CD4-positive, CD25-positive, alpha-beta regulatory T cell (primary cell): ENCODE measurements around the gene PALLD. TPM values are rescaled to one million over a fixed set of nuclear protein-coding genes. Genes with fewer than 3 reads are reported as not detected.

ENCODE experiments used
- ATAC-seq, 2 donors: fragments of 150-1000 bp; cut with Tn5 transposase; one replicate each; pipeline ENCODE4 v1.10.0; 2021; ENCODE audit warnings: low read depth in 2 of 2, moderate number of reproducible peaks in 2 of 2, moderate library complexity in 1 of 2
- DNase-seq, 3 donors: peaks; one replicate each; pipeline versions ENCODE4 v3.0.0 to v3.0.0-alpha.2; 2012 to 2022; ENCODE audit warnings: mixed read lengths in 1 of 3
- H3K27ac ChIP-seq: one replicate; pipeline ENCODE4 v1.7.0; 2013; ENCODE audit warnings: mild to moderate bottlenecking, low read length; ENCODE audit not compliant: insufficient read depth, poor library complexity, severe bottlenecking
- H3K27me3 ChIP-seq: one replicate; pipeline ENCODE4 v1.7.0; 2013; ENCODE audit warnings: low read length; ENCODE audit not compliant: control insufficient read depth, insufficient read depth
- H3K36me3 ChIP-seq: one replicate; pipeline ENCODE4 v1.7.0; 2013; ENCODE audit warnings: mild to moderate bottlenecking, low read length, moderate library complexity; ENCODE audit not compliant: control insufficient read depth, insufficient read depth
- H3K4me1 ChIP-seq: 2 replicates; pipeline ENCODE4 v1.7.0; 2013; ENCODE audit warnings: mild to moderate bottlenecking, low read length; ENCODE audit not compliant: insufficient read depth, control insufficient read depth, poor library complexity, severe bottlenecking
- H3K4me3 ChIP-seq: one replicate; pipeline ENCODE4 v1.7.0; 2013; ENCODE audit warnings: low read depth, mild to moderate bottlenecking, low read length, moderate library complexity
- H3K9me3 ChIP-seq, 2 experiments: 1 replicate in 1 of 2; 2 replicates in 1 of 2; pipeline ENCODE4 v1.7.0; 2013; ENCODE audit warnings: low read length in 2 of 2, mild to moderate bottlenecking in 1 of 2, moderate library complexity in 1 of 2; ENCODE audit not compliant: control insufficient read depth in 2 of 2
- H3K27ac Mint-ChIP-seq, 3 donors: one replicate each; pipeline ENCODE4 v1.8.0; 2020 to 2022; ENCODE audit warnings: mild to moderate bottlenecking in 3 of 3, mixed read lengths in 3 of 3, moderate library complexity in 2 of 3
- H3K27me3 Mint-ChIP-seq: one replicate; pipeline ENCODE4 v1.8.0; 2022; ENCODE audit warnings: mild to moderate bottlenecking, mixed read lengths
- H3K36me3 Mint-ChIP-seq: one replicate; pipeline ENCODE4 v1.8.0; 2020; ENCODE audit warnings: mixed read lengths
- H3K4me1 Mint-ChIP-seq, 4 donors: one replicate each; pipeline ENCODE4 v1.8.0; 2020 to 2022; ENCODE audit warnings: mixed read lengths in 4 of 4, mild to moderate bottlenecking in 1 of 4
- H3K4me3 Mint-ChIP-seq, 4 donors: one replicate each; pipeline ENCODE4 v1.8.0; 2020 to 2022; ENCODE audit warnings: mild to moderate bottlenecking in 4 of 4, mixed read lengths in 4 of 4, moderate library complexity in 3 of 4
- H3K9me3 Mint-ChIP-seq, 7 donors: one replicate each; pipeline ENCODE4 v1.8.0; 2020 to 2022; ENCODE audit warnings: mixed read lengths in 7 of 7, mild to moderate bottlenecking in 3 of 7, moderate library complexity in 2 of 7
- polyA plus RNA-seq, 4 donors: library from polyadenylated mRNA; unstranded; fragments of 300-500 nt; fragmentation: Illumina TruSeq; gene quantifications; one replicate each; pipeline ENCODE4 v1.2.3, GENCODE V29; 2021
- total RNA-seq: library from RNA; stranded (reverse); gene quantifications from one replicate; pipeline ENCODE4 v1.2.3, GENCODE V29; 2022

Gene PALLD
- total and polyA plus RNA-seq, 5 donors from 2014 or later, result 0.37 to 1.9 (median 0.76) TPM; not detected in 1

GRCh38 chr4:168925789-168926490 lies 429.1 kb downstream of the PALLD start:
- Mint-ChIP-seq H3K36me3 (peaks cover 10% of the 10 kb centered on the region), H3K27ac (no peak overlapping the region), H3K4me1 (peaks cover 0 to 2% (median 0%) of the 10 kb centered on the region in 4 donors), H3K4me3 (no peak overlapping the region), H3K9me3 (peaks cover 0 to under 1% (median 0%) of the 10 kb centered on the region in 7 donors), H3K27me3 (no peaks in the 10 kb centered on the region)
- Histone ChIP-seq H3K9me3 (no peaks in the 10 kb centered on the region), H3K27me3 (no peaks in the 10 kb centered on the region), H3K36me3 (no peaks in the 10 kb centered on the region), H3K27ac (no peak overlapping the region), H3K4me1 (no peaks in the 10 kb centered on the region), H3K4me3 (no peak overlapping the region)
- DNase-seq (no peak), ATAC-seq (no peak)

DNA sequence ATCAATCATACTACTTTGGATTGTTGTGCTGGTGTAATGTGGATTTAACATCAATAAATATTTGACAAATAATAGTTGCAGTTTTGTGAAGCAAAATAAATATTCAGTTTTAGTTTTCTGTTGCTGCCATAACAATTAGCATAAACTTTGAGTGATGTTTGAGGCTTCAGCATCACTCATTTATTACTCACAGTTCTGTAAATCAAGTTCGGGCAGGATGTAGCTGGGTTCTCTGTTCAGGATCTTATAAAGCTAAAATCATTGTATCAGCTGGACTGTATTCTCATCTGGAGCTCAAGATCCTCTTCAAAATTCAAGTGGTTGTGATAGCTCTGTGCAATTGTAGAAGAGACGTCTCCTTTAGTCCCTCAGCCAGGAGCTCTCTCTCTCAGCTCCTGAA lies 431.5 kb downstream of the PALLD start:
- Mint-ChIP-seq H3K4me1 (peaks cover 0 to 2% (median 0%) of the 10 kb centered on the region in 4 donors), H3K4me3 (no peak overlapping the region), H3K27ac (no peak overlapping the region), H3K9me3 (peaks cover 2 to 20% (median 5%) of the 10 kb centered on the region in 7 donors), H3K36me3 (peaks cover 14% of the 10 kb centered on the region), H3K27me3 (no peaks in the 10 kb centered on the region)
- peaks cover 11 to 15% of the 10 kb centered on the region in 2 experiments for H3K9me3 ChIP-seq
- no peaks in the 10 kb centered on the region for H3K27me3 ChIP-seq
- no peaks in the 10 kb centered on the region for H3K36me3 ChIP-seq
- H3K4me3 ChIP-seq, result no peak overlapping the region
- H3K27ac ChIP-seq, result no peak overlapping the region
- no peak for ATAC-seq
- DNase-seq, result no peak
- H3K4me1 ChIP-seq, result no peaks in the 10 kb centered on the region

DNA sequence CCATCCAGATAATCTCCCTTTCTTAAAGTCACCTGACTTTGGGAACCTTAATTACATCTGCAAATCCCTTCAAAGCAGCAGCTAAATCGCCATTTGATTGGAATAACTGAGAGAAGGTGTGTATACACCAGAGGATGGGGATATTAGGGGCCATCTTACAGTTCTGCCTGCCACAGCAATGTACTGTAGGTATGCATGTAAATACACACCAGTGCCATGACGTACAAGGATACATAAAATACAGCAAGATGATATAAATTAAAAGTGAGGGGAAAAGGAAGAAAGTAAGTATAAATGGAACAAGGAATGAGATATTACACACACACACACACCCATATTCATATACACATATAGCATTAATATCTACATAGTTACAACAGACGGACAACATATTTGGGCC lies 432.0 kb downstream of the PALLD start:
- Mint-ChIP-seq H3K27me3 (no peaks in the 10 kb centered on the region), H3K36me3 (peaks cover 14% of the 10 kb centered on the region), H3K9me3 (peaks cover 2 to 24% (median 9%) of the 10 kb centered on the region in 7 donors), H3K4me1 (peaks cover 0 to under 1% (median 0%) of the 10 kb centered on the region in 4 donors), H3K27ac (no peak overlapping the region), H3K4me3 (no peak overlapping the region)
- DNase-seq (no peak), ATAC-seq (no peak)
- Histone ChIP-seq H3K36me3 (no peaks in the 10 kb centered on the region), H3K27ac (no peak overlapping the region), H3K4me1 (no peaks in the 10 kb centered on the region), H3K4me3 (no peak overlapping the region), H3K9me3 (peaks cover 11 to 15% of the 10 kb centered on the region in 2 experiments), H3K27me3 (no peaks in the 10 kb centered on the region)

- Mint-ChIP-seq H3K4me1 (no peaks in the 10 kb centered on the region), H3K4me3 (no peak overlapping the region), H3K36me3 (peaks cover 14% of the 10 kb centered on the region), H3K27ac (no peak overlapping the region), H3K27me3 (no peaks in the 10 kb centered on the region), H3K9me3 (peaks cover 2 to 29% (median 11%) of the 10 kb centered on the region in 7 donors)
- Histone ChIP-seq H3K4me3 (no peak overlapping the region), H3K4me1 (no peaks in the 10 kb centered on the region), H3K27ac (no peak overlapping the region), H3K36me3 (no peaks in the 10 kb centered on the region), H3K9me3 (peaks cover 11 to 15% of the 10 kb centered on the region in 2 experiments), H3K27me3 (no peaks in the 10 kb centered on the region)
- no peak for DNase-seq
- no peak for ATAC-seq
Observed at GRCh38 chr4:168930413-168931196, 433.8 kb downstream of the PALLD start.

- Histone ChIP-seq H3K9me3 (peaks cover 11 to 15% of the 10 kb centered on the region in 2 experiments), H3K4me1 (no peaks in the 10 kb centered on the region), H3K27me3 (no peaks in the 10 kb centered on the region), H3K36me3 (no peaks in the 10 kb centered on the region), H3K4me3 (no peak overlapping the region), H3K27ac (no peak overlapping the region)
- H3K4me3 Mint-ChIP-seq, result no peak overlapping the region
- no peaks in the 10 kb centered on the region for H3K4me1 Mint-ChIP-seq
- no peaks in the 10 kb centered on the region for H3K27me3 Mint-ChIP-seq
- H3K36me3 Mint-ChIP-seq, result peaks cover 14% of the 10 kb centered on the region
- DNase-seq (no peak), ATAC-seq (no peak)
- no peak overlapping the region for H3K27ac Mint-ChIP-seq
- peaks cover 2 to 29% (median 11%) of the 10 kb centered on the region in 7 donors for H3K9me3 Mint-ChIP-seq
Observed at GRCh38 chr4:168931215-168931650, 434.4 kb downstream of the PALLD start.

DNA sequence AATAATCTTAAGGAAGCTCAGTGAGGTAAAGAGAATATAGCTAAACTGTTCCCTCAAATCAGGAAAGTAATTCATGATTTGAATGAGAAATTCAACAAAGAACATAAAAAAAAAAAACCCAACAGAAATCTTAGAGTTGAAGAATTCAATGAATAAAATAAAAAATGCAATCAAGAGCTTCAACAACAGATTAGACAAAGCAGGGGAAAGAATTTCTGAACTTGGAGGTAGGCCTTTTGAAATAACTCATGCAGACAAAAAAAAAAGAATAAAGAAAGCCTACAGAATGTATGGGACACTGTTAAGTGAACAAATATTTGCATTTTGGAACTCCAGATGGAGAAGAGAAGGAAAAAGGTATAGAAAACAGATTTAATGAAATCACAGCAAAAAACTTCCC lies 435.3 kb downstream of the PALLD start:
- Histone ChIP-seq H3K27me3 (no peaks in the 10 kb centered on the region), H3K4me3 (no peak overlapping the region), H3K36me3 (no peaks in the 10 kb centered on the region), H3K4me1 (no peaks in the 10 kb centered on the region), H3K9me3 (peaks cover 11 to 15% of the 10 kb centered on the region in 2 experiments), H3K27ac (no peak overlapping the region)
- no peak for ATAC-seq
- Mint-ChIP-seq H3K9me3 (peaks cover 2 to 36% (median 13%) of the 10 kb centered on the region in 7 donors), H3K27ac (no peak overlapping the region), H3K27me3 (no peaks in the 10 kb centered on the region), H3K4me1 (no peaks in the 10 kb centered on the region), H3K4me3 (no peak overlapping the region), H3K36me3 (peaks cover 16% of the 10 kb centered on the region)
- DNase-seq, result no peak

GRCh38 chr4:168933423-168933822 lies 436.6 kb downstream of the PALLD start:
- Histone ChIP-seq H3K27ac (no peak overlapping the region), H3K36me3 (no peaks in the 10 kb centered on the region), H3K9me3 (peaks cover 11 to 15% of the 10 kb centered on the region in 2 experiments), H3K4me1 (no peaks in the 10 kb centered on the region), H3K4me3 (no peak overlapping the region), H3K27me3 (no peaks in the 10 kb centered on the region)
- no peak for DNase-seq
- H3K4me3 Mint-ChIP-seq, result no peak overlapping the region
- no peaks in the 10 kb centered on the region for H3K4me1 Mint-ChIP-seq
- H3K36me3 Mint-ChIP-seq, result peaks cover 14% of the 10 kb centered on the region
- no peak for ATAC-seq
- peaks cover 2 to 48% (median 14%) of the 10 kb centered on the region in 7 donors for H3K9me3 Mint-ChIP-seq
- no peaks in the 10 kb centered on the region for H3K27me3 Mint-ChIP-seq
- H3K27ac Mint-ChIP-seq, result no peak overlapping the region
